ENCODE results near the gene KCTD16.

- TF ChIP-seq CTCF (IDR thresholded peaks at IDR 0.05; ENCODE audit: insufficient read depth, low read depth, low read length) = no peak
- TF ChIP-seq EZH2 (IDR thresholded peaks at IDR 0.05; ENCODE audit: insufficient read depth, low read length) = no peak
Measured at GRCh38 chr5:144395704-144396103, 225.0 kb downstream of the KCTD16 start.
